ENCODE data around the gene UTP3.
A peak's percentile ranks its signal among the peaks of the same experiment; 100 is the strongest.
"Not testable (repeated sequence)": the region's sequence is repeated elsewhere in the genome, so short reads cannot be mapped to it uniquely, and the experiment has no call there.

The UTP3 gene

DNA sequence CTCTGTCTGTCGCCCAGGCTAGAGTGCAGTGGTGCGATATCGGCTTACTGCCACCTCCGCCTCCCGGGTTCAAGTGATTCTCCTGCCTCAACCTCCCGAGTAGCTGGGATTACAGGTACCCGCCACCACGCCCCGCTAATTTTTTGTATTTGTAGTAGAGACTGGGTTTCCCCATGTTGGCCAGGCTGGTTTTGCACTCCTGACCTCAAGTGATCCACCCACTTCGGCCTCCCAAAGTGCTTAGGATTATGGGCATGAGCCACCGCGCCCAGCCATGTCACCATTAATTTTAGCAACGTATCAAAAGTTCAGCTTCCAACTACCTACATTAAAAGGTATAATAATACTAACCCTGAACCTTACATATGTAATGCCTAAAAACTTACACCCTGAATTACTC lies 940 bp upstream of the UTP3 start:
- DNase-seq (ENCODE audit: low spot score): no peak

DNA sequence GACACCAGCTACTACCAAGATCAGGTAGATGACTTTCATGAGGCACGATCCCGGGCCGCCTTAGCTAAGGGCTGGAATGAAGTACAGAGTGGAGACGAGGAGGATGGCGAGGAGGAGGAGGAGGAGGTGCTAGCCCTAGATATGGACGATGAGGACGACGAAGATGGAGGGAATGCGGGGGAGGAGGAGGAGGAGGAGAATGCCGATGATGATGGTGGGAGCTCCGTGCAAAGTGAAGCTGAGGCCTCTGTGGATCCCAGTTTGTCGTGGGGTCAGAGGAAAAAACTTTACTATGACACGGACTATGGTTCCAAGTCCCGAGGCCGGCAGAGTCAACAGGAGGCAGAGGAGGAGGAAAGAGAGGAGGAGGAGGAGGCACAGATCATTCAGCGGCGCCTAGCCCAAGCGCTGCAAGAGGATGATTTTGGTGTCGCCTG lies 481 bp downstream of the UTP3 start:
- no peak for DNase-seq (ENCODE audit: low spot score)

DNA sequence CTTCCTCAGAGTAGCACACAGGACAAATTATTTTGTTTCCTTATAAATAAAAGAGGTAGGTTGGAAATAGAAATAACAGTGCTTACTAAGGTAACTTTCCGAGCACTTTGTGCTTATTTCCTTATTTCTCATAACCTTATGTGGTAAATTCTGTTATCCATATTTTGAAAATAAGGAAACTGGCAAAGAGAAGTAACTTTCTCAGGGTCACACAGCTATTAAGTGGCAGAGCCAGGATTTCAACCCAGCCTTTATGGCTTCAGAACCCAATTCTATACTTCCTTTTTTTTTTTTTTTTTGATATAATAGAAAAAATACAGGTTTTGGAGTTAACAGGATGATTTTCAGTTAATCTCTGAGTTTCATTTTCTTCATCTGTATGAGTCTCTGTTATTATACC lies 3.3 kb downstream of the UTP3 start:
- DNase-seq (ENCODE audit: low spot score): no peak

DNA sequence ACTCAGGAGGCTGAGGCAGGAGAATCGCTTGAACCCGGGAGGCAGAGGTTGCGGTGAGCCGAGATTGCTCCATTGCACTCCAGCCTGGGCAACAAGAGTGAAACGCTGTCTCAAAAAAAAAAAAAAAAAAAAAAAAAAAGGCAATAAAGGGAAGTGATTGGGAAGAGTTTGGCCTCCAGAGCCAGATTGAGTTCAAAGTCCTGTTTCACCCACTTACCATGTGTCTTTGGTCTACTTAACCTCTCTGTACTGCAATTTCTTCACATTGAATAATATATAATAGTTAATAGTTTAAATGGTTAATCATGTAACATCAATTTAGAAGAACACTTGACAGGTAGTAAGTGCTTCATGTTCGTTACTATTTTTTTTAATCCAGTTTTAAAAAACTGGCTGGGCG lies 6.3 kb downstream of the UTP3 start:
- not testable (repeated sequence) for DNase-seq (ENCODE audit: low spot score)

DNA sequence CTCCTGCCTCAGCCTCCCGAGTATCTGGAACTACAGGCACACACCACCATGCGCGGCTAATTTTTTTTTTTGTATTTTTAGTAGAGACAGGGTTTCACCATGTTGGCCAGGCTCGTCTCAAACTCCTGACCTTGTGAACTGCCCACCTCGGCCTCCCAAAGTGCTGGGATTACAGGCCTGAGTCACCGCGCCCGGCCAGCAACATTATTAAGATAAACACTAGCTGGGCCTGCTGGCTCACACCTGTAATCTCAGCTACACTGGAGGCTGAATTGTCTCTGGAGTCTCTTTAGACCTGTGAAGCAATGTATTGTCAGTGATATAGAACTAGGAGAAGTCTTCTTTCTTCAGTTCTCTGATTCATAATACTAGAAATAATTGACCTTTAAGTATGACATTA lies 10.1 kb downstream of the UTP3 start:
- DNase-seq (ENCODE audit: low spot score): not testable (repeated sequence)

DNA sequence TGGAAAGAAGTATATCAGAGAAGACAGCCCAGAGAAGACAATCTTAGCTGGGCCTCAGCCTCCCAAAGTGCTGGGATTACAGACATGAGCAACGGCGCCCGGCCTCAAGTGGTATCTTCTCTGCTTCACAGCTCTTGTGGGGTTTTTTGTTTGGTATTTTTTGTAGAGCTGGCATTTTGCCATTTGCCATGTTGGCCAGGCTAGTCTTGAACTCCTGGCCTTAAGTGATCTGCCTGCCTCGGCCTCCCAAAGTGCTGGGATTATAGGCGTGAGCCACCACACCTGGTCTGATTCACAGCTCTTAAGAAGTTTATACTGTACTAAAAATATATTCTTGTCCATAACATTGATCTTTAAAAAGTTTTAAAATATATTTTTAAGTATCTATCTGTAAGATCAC lies 12.4 kb downstream of the UTP3 start:
- no peak for DNase-seq (ENCODE audit: low spot score)

DNA sequence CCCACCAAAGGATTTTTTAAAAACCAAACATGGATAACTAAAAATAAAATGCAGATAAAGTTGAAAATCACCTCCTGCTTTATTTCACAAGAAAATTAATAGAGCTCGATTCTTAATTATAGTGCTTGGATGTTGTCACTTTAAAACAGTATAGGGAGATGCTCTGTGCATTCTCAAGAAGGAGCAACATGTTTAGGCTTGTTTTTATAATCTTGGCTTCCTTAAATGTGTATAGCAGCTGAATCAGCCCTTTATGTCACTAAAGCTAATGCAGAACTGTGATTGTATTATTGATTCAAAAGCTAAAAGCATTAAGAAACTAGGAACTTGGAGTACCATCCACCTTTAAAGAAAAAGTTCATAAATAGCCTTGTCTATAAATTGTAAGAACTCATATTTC lies 12.9 kb downstream of the UTP3 start:
- DNase-seq (ENCODE audit: low spot score): no peak

DNA sequence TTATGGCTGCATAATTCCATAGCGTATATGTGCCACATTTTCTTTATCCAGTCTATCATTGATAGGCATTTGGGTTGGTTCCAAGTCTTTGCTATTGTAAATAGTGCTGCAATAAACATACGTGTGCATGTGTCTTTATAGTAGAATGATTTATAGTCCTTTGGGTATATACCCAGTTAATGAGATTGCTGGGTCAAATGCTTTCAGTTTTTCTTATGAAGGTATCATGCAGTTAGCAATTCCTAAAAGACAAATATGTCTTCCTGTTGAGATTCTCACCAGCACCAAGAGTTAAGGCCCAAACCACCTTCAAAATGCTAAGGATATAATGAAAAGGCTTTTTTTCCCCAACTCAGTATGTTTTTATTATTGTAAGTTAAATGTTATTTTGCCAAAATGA lies 14.3 kb downstream of the UTP3 start:
- not testable (repeated sequence) for DNase-seq (ENCODE audit: low spot score)

DNA sequence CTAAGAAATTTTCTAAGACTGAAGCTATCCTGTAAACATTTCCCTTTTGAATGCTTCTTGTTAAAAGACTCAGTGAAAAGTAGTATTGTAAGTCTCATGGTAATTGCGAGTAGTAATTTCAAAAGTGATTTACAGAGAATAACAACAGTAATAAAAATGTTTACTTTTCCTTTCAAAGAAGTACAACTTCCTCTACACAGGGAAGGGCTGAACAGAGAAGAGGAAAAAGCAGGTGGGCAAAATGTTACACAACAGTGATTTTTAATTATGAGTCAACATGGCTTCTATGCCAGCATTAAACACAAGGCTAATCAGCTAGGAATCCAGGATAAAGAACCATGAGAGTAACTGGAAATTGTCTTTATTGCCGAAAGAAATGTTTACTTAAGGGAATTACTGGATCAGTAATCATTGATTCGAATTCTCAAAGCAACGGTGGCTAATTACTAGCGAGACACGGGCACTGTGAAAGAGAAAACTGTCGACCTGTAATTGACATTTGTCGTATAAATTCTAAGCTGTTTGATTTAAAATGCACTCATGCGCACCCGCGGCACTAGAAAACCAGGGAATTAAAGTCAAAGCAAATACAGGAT lies 15.4 kb downstream of the UTP3 start:
- no peak for DNase-seq (ENCODE audit: low spot score)

DNA sequence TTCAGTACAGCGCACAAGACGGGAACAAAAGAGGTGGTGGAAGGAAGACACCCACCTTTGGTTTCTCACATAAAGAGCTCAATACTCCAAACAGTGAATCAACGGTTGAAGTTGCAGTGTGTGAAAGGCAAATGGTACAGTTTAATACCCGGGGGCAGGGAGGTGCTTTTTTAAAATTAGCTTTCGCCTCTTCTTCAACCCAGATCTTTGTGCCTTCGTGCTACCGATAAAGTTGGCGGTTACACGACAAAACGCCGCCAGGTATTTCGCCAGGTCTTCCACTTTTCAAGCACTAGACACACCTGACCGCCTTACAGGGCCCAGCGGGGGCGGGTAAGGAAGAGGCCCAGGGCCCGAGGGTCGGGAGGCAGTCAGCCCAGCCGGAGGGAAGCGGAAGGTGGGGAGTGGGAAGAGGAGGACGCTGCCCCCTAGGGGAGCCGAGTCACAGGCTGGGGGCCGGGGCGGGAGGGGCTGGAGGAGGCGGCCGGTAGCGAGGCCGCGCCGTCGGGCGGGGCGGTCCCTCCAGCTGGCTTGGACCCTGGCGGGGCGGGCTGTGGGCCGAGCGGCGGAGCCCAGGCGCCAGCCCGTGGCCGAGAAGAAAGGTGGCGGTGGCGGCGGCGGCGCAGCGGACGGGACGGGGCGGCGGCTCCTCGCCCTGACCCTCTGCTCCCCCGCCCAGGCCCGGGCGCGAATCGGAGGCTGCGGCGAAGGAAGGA lies 16.0 kb downstream of the UTP3 start:
- DNase-seq (ENCODE audit: low spot score): peak; percentile 47

DNA sequence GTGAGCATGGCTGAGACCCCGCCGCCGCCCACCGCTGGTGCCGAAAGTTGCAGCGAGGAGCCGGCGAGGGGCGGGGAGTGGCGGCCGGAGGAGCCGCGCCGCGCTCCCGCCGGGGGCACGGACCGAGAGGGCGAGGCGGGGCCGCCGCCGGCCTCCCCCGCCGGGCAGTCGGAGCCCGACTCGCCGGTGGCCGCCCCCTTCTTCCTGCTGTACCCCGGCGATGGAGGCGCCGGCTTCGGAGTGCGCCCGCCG lies 16.5 kb downstream of the UTP3 start:
- no peak for DNase-seq (ENCODE audit: low spot score)

DNA sequence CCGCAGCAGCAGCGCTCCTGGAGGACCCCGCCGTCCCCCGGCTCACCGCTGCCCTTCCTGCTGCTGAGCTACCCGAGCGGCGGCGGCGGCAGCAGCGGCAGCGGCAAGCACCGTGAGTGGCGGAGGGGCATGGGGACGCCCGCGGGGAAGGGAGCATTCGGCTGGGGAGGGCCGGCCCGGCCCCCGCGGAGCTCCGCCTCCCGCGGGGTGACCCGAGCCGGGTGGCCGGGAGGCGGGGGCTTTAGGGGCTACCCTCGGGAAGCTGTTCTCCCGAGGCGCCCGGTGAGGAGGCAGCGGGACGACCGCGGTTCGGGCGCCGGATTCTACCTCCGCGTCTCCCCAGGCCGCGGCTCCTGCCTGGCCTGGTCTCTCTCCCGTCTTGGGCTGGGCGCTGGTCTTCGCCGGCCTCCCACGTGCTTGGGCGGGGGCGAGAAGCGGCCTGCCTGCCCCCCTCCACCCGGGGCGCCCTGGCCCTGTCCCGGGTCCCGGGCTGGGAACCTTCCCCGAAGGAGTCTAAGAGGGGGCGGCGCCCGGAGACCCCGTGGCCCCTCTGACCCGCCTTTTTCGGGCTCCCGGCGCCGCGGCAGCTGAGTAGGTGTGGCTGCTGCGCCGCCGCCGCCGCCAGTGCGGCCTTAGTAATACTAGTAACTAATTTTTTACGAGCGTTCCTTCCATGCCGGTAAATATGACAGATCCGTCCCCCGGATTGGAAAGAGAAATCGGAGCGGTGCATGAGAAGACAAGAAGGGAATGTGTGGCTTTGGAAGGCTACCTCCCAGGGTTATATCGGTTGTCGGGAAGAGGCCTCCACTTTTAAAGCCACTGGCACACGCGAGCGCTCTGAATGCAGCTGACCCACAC lies 17.1 kb downstream of the UTP3 start:
- DNase-seq (ENCODE audit: low spot score): peak; percentile 42

DNA sequence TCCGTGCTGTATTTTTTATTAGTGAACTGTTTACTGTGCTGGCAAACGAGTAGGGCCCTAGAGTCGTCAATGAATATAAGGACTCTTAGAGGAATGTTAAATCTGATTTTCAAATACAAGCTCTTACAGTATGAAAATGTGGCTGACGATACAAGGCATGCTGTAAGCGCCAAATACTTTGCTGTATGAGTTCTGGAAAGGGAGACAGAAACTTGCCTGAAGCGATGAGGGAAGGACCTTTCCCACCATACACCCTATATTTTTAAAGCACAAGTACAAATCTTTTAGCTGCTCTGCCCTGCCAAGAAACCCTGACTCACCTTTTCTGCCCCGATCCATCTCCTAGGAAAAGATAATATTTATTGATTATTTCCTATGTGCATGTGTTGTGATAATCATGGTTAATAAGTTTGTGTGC lies 17.7 kb downstream of the UTP3 start:
- DNase-seq (ENCODE audit: low spot score): no peak

DNA sequence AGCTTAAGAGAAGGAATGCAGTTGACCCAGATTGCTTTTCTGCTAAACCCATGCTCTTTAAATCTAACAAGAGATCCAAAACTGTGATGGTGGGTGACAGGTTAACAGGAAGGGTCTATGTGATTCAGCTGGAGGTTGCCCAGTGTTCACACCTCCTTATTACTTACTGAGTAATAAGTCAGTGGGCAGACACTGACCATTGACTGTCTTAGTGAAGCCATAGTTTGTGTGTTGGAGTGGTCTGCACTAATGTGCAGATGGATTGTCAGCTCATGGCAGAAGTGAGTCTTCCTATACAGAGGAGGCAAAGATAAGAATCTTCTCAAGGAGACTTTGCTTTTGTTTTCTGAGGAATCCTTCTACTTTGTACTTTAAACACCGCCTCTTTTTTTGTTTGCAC lies 18.2 kb downstream of the UTP3 start:
- DNase-seq (ENCODE audit: low spot score): no peak

DNA sequence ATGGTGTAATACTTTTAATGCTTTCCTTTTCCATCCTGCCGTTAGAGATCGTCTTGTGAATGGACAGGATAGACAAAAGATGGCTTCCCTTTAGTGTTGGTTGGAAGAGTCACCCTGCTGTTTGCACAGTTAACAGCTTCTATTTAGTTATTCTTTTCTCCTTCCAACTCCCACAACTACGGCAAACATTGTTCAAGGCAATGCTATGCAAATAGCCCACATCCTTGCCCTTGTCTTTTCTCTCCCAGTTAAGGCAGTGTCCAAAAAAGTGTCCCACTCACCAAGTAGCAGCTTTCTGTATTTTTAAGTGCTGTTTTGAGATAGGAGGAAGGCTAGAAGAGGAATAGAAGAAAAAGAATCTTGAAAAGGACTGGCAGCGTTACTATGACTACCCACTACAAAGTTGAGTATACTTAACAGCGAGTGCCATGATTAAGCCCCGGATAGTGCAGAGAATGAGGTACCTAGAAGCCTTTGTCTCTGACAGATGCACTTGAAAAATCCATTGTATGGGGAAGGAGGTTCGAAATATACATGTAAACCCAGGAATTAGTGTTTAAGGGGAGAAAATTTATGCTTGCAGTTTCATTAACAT lies 21.4 kb downstream of the UTP3 start:
- no peak for DNase-seq (ENCODE audit: low spot score)

DNA sequence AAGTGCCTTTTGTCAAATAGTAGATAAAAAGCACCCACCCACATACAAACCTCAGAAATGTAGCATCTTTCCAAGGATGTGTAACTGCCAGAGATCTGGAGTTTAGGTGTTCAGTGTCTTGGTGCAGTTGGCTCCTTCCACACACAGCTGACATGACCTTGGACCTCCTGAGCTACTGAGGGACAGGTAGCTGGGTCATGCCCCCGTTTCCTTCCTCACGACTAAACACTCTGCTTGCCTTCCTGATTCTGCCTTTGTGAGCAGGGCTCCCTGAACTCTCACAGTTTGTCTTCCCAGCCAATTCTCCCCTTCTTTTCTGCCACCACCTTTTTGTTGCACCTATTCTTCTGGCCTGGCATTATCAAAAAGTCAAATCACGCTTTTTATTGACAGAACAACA lies 23.3 kb downstream of the UTP3 start:
- no peak for DNase-seq (ENCODE audit: low spot score)

DNA sequence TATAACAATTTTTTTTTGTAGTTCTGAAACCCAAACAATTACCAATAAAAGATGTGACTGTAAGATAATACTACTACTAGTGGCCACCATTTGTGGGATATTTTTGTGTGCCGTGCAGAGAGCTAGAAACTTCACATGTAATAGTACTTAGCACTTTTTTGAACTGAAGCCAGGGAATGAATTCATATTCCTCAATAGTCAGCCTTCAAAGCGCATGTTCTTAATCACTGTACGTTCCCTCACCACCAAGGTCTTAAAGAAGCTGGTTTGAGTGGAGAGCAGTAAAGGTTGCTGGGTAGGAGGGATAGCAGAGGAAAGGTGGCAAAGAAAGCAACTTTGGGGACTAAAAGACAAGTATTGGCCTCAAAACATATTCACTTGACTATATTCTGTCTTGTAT lies 23.8 kb downstream of the UTP3 start:
- DNase-seq (ENCODE audit: low spot score): no peak

DNA sequence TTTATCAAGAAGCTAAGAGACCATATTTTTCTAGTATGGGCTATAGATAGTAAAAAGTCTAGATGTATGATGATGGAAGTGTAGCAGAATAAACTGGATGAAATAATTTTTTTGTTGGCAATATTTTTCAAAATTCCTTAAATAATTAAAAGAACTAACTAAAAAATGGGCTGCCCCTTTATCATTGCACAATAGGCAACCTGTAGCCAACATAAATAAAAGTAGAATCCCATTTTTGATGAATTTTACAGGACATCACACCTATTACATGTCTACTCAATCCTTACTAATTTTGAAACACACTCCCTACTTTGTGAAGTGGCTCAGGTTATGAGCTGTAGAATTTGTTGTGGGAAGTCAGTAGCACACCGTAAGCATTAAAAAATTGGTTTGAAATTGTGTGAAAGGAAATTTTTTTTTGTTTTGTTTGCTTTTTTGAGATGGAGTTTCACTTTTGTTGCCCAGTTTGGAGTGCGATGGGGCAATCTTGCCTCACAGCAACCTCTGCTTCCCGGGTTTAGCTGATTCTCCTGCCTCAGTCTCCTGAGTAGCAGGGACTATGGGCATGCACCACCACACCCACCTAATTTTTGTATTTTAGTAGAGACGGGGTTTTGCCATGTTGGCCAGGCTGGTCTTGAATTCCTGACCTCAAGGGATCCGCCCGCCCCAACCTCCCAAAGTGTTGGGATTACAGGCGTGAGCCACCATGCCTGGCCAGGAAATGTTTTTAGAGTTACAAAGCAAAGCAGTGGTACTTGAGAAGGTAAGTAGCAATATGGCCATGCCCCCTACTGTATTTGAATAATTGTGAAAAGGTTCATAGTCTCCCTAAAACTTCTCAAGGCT lies 24.5 kb downstream of the UTP3 start:
- no peak for DNase-seq (ENCODE audit: low spot score)

DNA sequence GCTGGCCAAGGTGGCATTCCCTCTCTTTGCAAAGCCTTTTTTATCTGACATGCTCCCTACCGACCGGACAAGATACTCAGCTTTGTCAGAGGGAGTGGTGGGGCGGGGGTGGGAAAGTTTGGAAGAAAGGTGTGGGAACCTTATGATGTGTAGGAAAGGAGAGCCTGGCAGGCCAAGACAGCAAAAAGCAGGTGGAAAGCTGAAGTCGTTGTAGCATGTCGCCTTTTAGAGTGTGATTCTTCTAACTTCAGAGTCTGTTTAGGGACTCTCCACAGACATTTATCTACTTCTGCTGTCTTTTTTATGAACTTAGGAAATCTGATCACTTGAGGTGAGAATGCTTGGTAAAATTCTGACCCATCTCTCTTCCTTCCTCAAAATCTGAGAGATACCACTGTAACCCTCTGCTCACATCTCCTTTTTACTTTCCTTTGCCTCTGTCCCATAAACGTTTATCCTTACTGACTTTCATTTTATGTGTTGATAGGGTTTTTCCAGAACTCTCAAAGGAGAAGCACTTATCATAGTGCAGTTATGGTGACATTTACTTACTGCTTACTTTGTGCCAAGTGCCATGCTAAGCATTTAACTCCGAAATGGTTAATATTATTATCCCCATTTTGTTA lies 25.2 kb downstream of the UTP3 start:
- DNase-seq (ENCODE audit: low spot score): no peak

DNA sequence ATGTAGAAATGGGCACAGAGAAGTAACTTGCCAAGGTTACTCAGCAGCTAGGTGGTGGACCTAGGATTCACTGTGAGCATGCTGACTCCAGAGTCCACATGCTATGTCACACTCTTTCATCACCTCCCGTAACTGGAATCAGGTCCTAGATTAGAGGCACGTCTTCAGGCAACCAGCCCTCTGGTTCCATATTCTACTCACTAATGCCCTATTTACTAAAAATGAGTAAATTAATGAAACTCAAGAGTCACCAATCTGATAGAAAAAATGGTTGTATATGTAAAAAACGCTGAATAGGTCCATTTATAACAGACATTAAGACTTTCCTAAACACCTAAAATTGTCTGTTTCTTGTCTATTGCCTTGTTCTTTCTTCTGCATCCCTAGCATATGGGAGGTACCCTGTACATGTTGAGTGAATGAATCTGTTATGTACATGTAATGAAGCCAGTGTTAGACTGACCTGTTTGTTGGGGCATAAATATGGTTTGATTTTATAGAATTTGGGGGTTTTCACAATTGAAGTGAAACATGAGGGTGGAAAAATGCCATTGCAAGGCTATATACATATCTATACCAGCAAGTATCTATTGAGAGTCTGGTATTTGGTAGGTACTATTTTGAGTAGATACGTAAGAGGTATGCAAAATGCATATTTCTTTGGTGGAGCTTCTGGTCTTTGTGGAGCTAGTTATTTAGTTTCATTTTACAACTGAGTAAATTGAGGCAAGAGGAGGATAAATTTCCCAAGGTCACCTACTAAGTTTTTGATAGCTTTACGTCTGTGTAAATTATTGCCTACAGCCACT lies 26.0 kb downstream of the UTP3 start:
- no peak for DNase-seq (ENCODE audit: low spot score)

DNA sequence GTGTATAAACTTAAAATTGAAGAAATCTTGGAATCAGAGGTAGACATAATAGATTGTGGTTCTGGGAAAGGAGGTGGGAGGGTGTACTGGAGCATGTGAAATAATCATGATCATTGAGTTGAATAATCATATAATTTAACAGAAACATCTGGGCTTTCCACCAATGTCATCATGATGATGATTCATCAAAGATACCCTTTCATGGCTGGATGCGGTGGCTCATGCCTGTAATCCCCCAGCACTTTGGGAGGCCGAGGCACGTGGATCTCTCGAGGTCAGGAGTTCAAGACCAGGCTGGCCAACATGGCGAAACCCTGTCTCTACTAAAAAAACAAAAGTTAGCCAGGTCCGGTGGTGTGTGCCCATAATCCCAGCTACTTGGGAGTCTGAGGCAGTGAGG lies 26.8 kb downstream of the UTP3 start:
- no peak for DNase-seq (ENCODE audit: low spot score)

All from hematopoietic multipotent progenitor cell treated with erythropoietin and hydrocortisone succinate and interleukin-3 and kit ligand, for 17 days (in vitro differentiated cells).